BE2C (cell line): Measurements from ENCODE around the gene SORBS1.

Source experiments
- DNase-seq: peaks from one replicate; pipeline ENCODE4 v3.0.0-alpha.2; 2020
- H3K27me3 ChIP-seq: fragments of 250-450 bp; sonication (Bioruptor Pico); 2 replicates; pipeline ENCODE4 v1.5.1; 2020; ENCODE audit warnings: mild to moderate bottlenecking
- H3K36me3 ChIP-seq: fragments of 250-450 bp; sonication (Bioruptor Pico); 2 replicates; pipeline ENCODE4 v1.5.1; 2020; ENCODE audit warnings: mild to moderate bottlenecking
- H3K4me1 ChIP-seq: fragments of 250-450 bp; sonication (Bioruptor Pico); 2 replicates; pipeline ENCODE4 v1.5.1; 2020
- H3K4me3 ChIP-seq: 2 replicates; pipeline ENCODE4 v1.5.1; 2011; ENCODE audit warnings: low read depth, low read length
- H3K9me3 ChIP-seq: fragments of 250-450 bp; sonication (Bioruptor Pico); 2 replicates; pipeline ENCODE4 v1.5.1; 2020
- TF ChIP-seq, protein P1 (sequence below): IDR thresholded peaks from 2 replicates; pipeline ENCODE4 v1.5.1; 2012; ENCODE audit warnings: mild to moderate bottlenecking, low read depth, low read length

Gene SORBS1

DNA sequence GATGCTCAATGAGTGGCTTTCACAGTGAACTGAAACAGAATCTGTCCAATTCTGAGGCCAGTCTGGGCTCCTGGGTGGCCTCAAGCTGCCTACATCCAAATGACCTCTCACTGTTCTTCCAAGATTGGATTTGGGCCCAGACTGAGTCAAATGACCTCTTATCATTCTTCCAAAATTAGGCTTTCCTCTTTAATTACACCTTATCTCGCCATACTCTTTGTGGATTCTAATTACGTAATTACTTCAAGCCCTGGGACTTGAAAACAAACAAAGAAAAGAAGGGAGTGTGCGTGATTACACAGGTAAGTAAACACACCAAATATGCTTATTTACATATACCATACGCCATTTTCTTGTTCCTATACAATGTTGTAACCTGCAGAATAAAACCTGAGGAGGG, 18.8 kb downstream of the SORBS1 start:
- Histone ChIP-seq H3K27me3 (no peaks in the 10 kb centered on the region), H3K9me3 (no peaks in the 10 kb centered on the region), H3K4me3 (no peak overlapping the region), H3K4me1 (no peaks in the 10 kb centered on the region), H3K36me3 (no peaks in the 10 kb centered on the region)
- DNase-seq: no peak
- TF ChIP-seq, protein P1, sequence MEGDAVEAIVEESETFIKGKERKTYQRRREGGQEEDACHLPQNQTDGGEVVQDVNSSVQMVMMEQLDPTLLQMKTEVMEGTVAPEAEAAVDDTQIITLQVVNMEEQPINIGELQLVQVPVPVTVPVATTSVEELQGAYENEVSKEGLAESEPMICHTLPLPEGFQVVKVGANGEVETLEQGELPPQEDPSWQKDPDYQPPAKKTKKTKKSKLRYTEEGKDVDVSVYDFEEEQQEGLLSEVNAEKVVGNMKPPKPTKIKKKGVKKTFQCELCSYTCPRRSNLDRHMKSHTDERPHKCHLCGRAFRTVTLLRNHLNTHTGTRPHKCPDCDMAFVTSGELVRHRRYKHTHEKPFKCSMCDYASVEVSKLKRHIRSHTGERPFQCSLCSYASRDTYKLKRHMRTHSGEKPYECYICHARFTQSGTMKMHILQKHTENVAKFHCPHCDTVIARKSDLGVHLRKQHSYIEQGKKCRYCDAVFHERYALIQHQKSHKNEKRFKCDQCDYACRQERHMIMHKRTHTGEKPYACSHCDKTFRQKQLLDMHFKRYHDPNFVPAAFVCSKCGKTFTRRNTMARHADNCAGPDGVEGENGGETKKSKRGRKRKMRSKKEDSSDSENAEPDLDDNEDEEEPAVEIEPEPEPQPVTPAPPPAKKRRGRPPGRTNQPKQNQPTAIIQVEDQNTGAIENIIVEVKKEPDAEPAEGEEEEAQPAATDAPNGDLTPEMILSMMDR: no peak

DNA sequence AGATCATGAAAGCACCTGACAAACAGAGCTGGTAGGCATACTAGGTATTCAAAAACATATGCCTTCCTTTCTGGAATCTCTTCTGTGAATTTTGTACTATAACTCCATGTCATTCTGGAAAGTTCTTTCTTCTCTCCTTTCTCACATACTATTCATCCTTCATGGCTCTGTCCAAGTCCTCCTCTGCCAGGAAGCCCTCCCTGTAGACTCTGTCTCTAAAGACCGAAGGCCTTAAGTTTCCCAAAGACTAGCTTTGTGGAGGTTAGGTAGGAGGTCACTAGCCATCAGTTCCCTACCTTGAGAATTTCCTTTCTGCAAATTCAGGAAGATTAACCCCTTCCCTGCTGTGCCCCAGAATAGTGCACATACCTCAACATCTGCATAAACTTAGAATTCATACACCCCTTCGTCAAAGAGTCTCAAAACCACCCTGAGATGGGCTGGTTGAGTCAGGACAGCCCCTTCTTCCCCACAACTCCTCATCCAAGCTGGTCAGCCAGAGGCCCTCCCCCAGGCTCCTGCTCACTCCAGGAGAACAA, 20.6 kb downstream of the SORBS1 start:
- no peaks in the 10 kb centered on the region for H3K36me3 ChIP-seq
- H3K27me3 ChIP-seq: no peaks in the 10 kb centered on the region
- no peaks in the 10 kb centered on the region for H3K4me1 ChIP-seq
- no peaks in the 10 kb centered on the region for H3K9me3 ChIP-seq
- H3K4me3 ChIP-seq: no peak overlapping the region
- no peak for DNase-seq
- TF ChIP-seq, protein P1: no peak

DNA sequence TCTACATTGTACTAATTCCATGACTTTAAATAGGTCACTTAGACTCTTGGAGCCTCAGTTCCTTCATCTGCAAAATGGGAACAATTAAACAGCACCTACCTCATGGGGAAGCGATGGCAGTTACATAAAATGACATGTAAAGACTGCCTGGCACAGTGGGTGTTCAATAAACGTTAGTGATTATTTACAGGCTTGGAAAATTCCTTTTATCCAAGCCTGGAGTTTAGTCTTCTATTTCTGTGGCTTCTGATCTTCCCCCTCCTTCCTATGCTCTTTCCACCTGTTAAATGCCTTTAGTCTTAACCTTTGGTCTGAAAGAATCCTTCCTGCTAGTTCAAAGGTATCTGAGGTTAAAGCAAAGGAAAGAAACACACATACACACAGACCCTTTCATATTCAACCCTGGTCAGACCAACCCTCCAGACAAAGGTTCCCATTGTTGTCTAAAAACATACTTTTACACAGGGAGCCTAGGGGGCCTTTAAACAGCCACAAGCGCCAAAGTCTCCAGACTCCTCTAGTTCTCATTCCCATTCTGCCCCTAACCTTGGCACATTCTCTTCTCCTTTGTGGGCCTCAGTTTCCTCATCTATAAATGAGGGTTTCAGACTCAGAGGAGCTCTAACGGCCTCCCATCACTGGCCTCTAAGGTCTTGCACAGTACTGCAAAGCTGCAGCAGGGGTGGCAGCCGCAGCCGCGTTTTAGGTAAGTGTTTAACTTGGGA, 21.4 kb downstream of the SORBS1 start:
- no peaks in the 10 kb centered on the region for H3K9me3 ChIP-seq
- TF ChIP-seq, protein P1: no peak
- no peaks in the 10 kb centered on the region for H3K36me3 ChIP-seq
- H3K4me1 ChIP-seq: no peaks in the 10 kb centered on the region
- no peaks in the 10 kb centered on the region for H3K27me3 ChIP-seq
- H3K4me3 ChIP-seq: no peak overlapping the region
- DNase-seq: no peak

DNA sequence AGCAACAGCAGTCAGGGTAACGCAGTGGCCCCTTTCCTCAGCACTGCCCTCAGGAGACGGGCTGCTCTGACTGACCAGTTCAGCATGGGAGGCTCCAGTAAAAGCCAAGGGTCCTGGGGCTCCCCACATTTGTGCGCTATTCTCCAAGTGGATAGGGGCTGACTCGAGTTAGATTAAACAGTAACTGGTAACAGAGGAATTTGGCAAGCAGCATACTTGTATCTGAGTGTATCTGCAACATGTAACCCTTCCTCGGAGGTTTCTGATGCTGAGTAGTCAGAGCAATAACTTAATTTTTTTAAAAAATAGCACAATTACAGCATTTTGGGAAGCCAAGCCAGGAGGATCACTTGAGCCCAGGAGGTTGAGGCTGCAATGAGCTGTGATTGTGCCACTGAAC, 22.8 kb downstream of the SORBS1 start:
- H3K9me3 ChIP-seq: no peaks in the 10 kb centered on the region
- no peaks in the 10 kb centered on the region for H3K27me3 ChIP-seq
- no peaks in the 10 kb centered on the region for H3K4me1 ChIP-seq
- DNase-seq: no peak
- no peak overlapping the region for H3K4me3 ChIP-seq
- TF ChIP-seq, protein P1: no peak
- H3K36me3 ChIP-seq: no peaks in the 10 kb centered on the region

DNA sequence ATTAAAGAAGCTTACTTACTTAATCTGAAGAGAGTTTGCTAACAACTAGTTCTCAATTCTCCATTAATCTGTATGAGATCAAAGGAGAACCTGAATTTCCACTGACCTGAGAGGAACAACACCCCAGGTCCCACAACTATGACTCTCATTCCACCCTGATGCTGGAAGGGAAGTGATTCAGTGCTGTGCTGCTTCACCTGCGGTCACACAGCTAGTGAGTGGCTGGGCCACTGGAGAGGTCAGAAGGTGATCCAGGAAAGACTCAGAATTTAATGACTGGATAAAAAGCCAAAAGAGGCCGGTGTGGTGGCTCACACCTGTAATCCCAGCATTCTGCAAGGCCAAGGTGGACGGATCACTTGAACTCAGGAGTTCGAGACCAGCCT, 23.6 kb downstream of the SORBS1 start:
- no peaks in the 10 kb centered on the region for H3K4me1 ChIP-seq
- H3K27me3 ChIP-seq: no peaks in the 10 kb centered on the region
- TF ChIP-seq, protein P1: no peak
- no peak for DNase-seq
- H3K4me3 ChIP-seq: no peak overlapping the region
- H3K36me3 ChIP-seq: no peaks in the 10 kb centered on the region
- no peaks in the 10 kb centered on the region for H3K9me3 ChIP-seq

DNA sequence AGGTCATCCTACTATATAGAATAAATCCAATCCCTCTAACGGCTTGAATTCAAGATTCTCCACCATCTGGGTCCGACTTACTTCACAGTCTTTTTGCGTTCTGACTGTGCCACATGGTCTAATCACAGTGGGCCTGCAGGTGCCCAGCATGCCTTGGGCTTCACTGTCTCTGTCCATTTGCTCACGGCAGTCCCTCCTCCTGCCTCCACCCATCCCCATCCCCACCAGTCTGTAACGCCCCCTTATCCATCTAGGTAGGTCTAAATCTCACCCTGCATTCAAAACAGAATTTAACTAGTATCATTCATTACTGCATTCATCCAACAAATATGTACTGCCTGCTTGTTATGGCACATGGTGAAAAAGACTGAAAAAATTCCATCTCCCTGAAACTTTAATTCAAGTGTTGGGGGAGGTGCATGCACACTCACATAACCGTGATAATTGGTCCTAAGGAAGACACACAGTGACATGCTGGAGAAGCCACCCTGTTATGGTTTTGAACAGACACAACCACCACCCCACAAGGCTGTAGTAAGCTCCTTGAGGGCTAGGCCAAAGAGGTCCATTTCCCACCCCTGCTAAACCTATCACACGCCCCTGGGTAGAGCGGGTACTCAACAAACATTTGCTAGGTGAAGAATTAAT, 24.2 kb downstream of the SORBS1 start:
- TF ChIP-seq, protein P1: no peak
- no peaks in the 10 kb centered on the region for H3K36me3 ChIP-seq
- DNase-seq: no peak

More for the DNA sequence above, 24.2 kb downstream of the SORBS1 start:
- H3K9me3 ChIP-seq: no peaks in the 10 kb centered on the region
- H3K27me3 ChIP-seq: no peaks in the 10 kb centered on the region
- H3K4me1 ChIP-seq: no peaks in the 10 kb centered on the region
- H3K4me3 ChIP-seq: no peak overlapping the region
